Peyer's patch (tissue), 4 donors: ENCODE data around the gene LAMC3. TPM values are rescaled to one million over a fixed set of nuclear protein-coding genes. Genes with fewer than 3 reads are reported as not detected.
A peak's percentile ranks its signal among the peaks of the same experiment; 100 is the strongest.

Source experiments
- DNase-seq, 3 donors: peaks; one replicate each; pipeline ENCODE4 v3.0.0-alpha.2; 2017 to 2019
- H3K27ac ChIP-seq, 4 donors: fragments of 200-600 bp; sonication (generic); one replicate each; pipeline ENCODE4 v1.5.1; 2016 to 2019
- H3K27me3 ChIP-seq, 2 donors: fragments of 200-600 bp; sonication (generic); one replicate each; pipeline ENCODE4 v1.5.1; 2019
- H3K36me3 ChIP-seq, 3 donors: fragments of 200-600 bp; sonication (generic); one replicate each; pipeline ENCODE4 v1.5.1; 2016 to 2019
- H3K4me1 ChIP-seq, 4 donors: fragments of 200-600 bp; sonication (generic); one replicate each; pipeline ENCODE4 v1.5.1; 2016 to 2019
- H3K4me3 ChIP-seq, 4 donors: fragments of 200-600 bp; sonication (generic); 1 replicate in 3 of 4; 2 replicates in 1 of 4; pipeline ENCODE4 v1.5.1; 2016 to 2019; ENCODE audit warnings: mild to moderate bottlenecking in 1 of 4
- H3K9me3 ChIP-seq, 4 donors: fragments of 200-600 bp; sonication (generic); one replicate each; pipeline ENCODE4 v1.5.1; 2016 to 2019; ENCODE audit warnings: mild to moderate bottlenecking in 1 of 4
- CTCF ChIP-seq, 6 experiments: fragments of 450-650 bp in 4 of 6; fragments of 200-600 bp in 2 of 6; sonication (generic) in 1 of 6; IDR thresholded peaks; one replicate each; pipeline ENCODE4 v1.5.1; 2017 to 2019; ENCODE audit warnings: antibody characterized with exemption in 6 of 6, mild to moderate bottlenecking in 3 of 6, moderate library complexity in 1 of 6
- POLR2A ChIP-seq, 2 donors: fragments of 450-650 bp; IDR thresholded peaks; one replicate each; pipeline ENCODE4 v1.5.1; 2017; ENCODE audit warnings: antibody characterized with exemption in 2 of 2, mild to moderate bottlenecking in 2 of 2, moderate library complexity in 2 of 2
- total RNA-seq, 4 donors: library from RNA; depleted of rRNA; stranded (reverse); fragments of >200 nt; gene quantifications; one replicate each; pipeline ENCODE4 v1.1.0, GENCODE V29; 2016

LAMC3 gene
- total RNA-seq, 4 donors from 2014 or later: 1.6 to 4.1 (median 3.9) TPM; not detected in 1

GRCh38 chr9:130994135-130995085 lies 14.6 kb upstream of the LAMC3 start:
- Histone ChIP-seq H3K9me3 (no peaks in the 10 kb centered on the region), H3K27ac (no peak overlapping the region), H3K27me3 (no peaks in the 10 kb centered on the region), H3K36me3 (no peaks in the 10 kb centered on the region), H3K4me1 (peaks cover 0 to 4% (median 0%) of the 10 kb centered on the region in 4 donors), H3K4me3 (no peak overlapping the region)
- TF ChIP-seq POLR2A (IDR thresholded peaks at IDR 0.05) (no peak), CTCF (IDR thresholded peaks at IDR 0.05) (no peak)
- no peak for DNase-seq

GRCh38 chr9:130995086-130996011 lies 13.6 kb upstream of the LAMC3 start:
- TF ChIP-seq POLR2A (IDR thresholded peaks at IDR 0.05): no peak
- no peak for TF ChIP-seq CTCF (IDR thresholded peaks at IDR 0.05)
- peaks cover 0 to 4% (median 0%) of the 10 kb centered on the region in 4 donors for H3K4me1 ChIP-seq
- no peaks in the 10 kb centered on the region for H3K27me3 ChIP-seq
- H3K9me3 ChIP-seq: no peaks in the 10 kb centered on the region
- H3K36me3 ChIP-seq: no peaks in the 10 kb centered on the region
- DNase-seq: no peak
- H3K27ac ChIP-seq: no peak overlapping the region
- H3K4me3 ChIP-seq: no peak overlapping the region

GRCh38 chr9:130996205-130996604 lies 12.8 kb upstream of the LAMC3 start:
- no peak overlapping the region for H3K27ac ChIP-seq
- H3K27me3 ChIP-seq: no peaks in the 10 kb centered on the region
- DNase-seq: no peak
- no peak for TF ChIP-seq POLR2A (IDR thresholded peaks at IDR 0.05)
- TF ChIP-seq CTCF (IDR thresholded peaks at IDR 0.05): no peak
- no peaks in the 10 kb centered on the region for H3K36me3 ChIP-seq
- no peaks in the 10 kb centered on the region for H3K9me3 ChIP-seq
- peaks cover 0 to 4% (median 0%) of the 10 kb centered on the region in 4 donors for H3K4me1 ChIP-seq
- H3K4me3 ChIP-seq: no peak overlapping the region

- H3K4me3 ChIP-seq: no peak overlapping the region
- H3K27ac ChIP-seq: no peak overlapping the region
- no peaks in the 10 kb centered on the region for H3K27me3 ChIP-seq
- DNase-seq: peak in 1 of 3 donors; percentile 41
- peaks cover 0 to 4% (median 0%) of the 10 kb centered on the region in 4 donors for H3K4me1 ChIP-seq
- TF ChIP-seq CTCF (IDR thresholded peaks at IDR 0.05): no peak
- no peak for TF ChIP-seq POLR2A (IDR thresholded peaks at IDR 0.05)
- H3K9me3 ChIP-seq: no peaks in the 10 kb centered on the region
- H3K36me3 ChIP-seq: no peaks in the 10 kb centered on the region
Observed at GRCh38 chr9:130996676-130997394, 12.1 kb upstream of the LAMC3 start.

GRCh38 chr9:130997395-130997684 lies 11.6 kb upstream of the LAMC3 start:
- Histone ChIP-seq H3K36me3 (no peaks in the 10 kb centered on the region), H3K9me3 (no peaks in the 10 kb centered on the region), H3K4me1 (peaks cover 0 to 4% (median 0%) of the 10 kb centered on the region in 4 donors), H3K4me3 (no peak overlapping the region), H3K27me3 (no peaks in the 10 kb centered on the region), H3K27ac (no peak overlapping the region)
- TF ChIP-seq CTCF (IDR thresholded peaks at IDR 0.05) (no peak), POLR2A (IDR thresholded peaks at IDR 0.05) (no peak)
- DNase-seq: no peak
